ENCODE data around the gene DMP1.
"Not testable (repeated sequence)": the region's sequence is repeated elsewhere in the genome, so short reads cannot be mapped to it uniquely, and the experiment has no call there.

Gene DMP1

DNA sequence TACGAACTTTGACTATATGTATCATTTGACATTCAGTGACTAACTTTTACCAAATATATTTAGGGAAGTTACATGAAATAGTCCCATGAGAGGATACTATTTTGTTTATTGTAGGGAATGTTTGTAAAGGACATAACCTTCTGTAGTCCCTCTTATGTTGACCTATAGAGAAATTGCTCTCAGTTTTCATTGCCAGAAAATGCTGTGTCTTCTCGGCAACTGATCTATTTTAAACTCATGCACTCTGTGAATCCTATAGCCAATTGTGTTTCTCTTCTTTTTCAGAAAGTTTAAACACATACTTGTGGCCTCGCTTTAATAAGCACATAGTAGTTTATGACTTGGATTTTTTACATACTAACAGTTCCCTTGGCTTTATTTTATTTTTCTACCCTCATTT lies 38.2 kb downstream of the DMP1 start:
- DNase-seq = no peak

DNA sequence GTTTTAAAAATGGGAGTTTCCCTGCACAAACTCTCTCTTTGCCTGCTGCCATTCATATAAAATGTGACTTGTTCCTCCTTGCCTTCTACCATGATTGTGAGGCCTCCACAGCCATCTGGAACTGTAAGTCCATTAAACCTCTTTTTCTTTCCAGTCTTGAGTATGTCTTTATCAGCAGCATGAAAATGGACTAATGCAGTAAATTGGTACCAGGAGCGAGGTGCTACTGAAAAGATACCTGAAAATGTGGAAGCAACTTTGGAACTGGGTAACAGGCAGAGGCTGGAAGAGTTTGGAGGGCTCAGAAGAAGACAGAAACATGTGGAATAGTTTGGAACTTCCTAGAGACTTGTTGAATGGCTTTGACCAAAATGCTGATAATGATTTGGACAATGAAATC lies 40.9 kb downstream of the DMP1 start:
- not testable (repeated sequence) for DNase-seq

GRCh38 chr4:87692060-87692459 lies 42.0 kb downstream of the DMP1 start:
- not testable (repeated sequence) for DNase-seq

DNA sequence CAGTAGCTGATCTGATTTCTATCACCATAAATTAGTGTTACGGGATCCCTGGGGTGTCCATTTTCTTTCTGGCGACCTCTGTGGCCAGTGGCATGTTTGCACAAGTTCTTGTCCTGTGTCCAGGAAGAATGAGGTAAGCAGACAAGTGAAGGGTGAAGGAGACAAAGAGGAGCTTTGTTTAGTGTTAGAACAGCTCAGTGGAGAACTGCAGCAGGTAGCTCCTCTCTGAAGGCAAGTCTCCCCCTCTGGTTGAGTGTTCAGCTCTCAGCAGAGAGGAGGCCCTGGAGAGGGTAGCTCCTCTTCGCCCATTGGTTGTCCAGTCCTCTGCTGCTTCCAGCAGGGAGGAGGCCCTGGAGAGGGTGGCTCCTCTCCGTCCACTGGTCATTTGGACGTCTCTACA lies 47.2 kb downstream of the DMP1 start:
- DNase-seq = no peak

GRCh38 chr4:87697945-87698344 lies 47.9 kb downstream of the DMP1 start:
- DNase-seq = no peak

GRCh38 chr4:87698394-87698793 lies 48.3 kb downstream of the DMP1 start:
- no peak for DNase-seq

- DNase-seq = no peak
Measured at GRCh38 chr4:87704001-87704400, 53.9 kb downstream of the DMP1 start.

DNA sequence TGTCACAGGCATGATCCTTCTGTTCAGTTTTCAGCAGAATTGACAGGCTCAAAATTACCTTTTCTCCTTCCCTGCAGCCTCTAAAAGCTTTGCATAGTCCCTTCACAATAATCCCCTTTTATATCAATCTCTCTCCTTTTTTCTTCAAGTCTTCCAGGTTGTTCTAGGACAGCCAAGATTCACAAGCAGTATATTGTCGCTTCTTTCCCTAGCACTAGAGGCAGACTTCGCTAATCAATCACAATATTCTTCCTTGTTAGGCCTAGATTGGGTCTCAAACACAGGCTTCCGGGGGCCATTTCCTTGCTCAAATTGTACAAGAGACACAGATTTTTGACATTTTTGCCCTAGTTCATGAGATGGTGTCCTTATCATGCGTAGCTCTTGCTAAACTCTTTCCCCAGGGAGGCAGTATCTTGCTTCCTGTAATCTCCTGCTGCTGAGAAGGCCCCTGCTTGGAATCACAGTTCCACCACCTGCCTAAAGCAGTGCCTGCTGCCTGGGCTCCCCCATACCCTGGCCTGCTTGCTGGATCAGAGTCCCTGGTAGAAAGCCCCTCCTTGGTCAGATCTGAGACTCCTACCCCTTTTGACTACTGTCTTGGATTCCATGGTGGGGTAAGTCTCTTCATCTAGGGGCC lies 57.3 kb downstream of the DMP1 start:
- DNase-seq = no peak

All from NCI-H526 (cell line).